HG03025 (cell line): ENCODE measurements around the gene RGSL1.
"Not testable (repeated sequence)": the region's sequence is repeated elsewhere in the genome, so short reads cannot be mapped to it uniquely, and the experiment has no call there.

Source experiments
- ATAC-seq: cut with Tn5 transposase; IDR thresholded peaks from one replicate; pipeline ENCODE4 v1.9.1; 2021; ENCODE audit warnings: mild to moderate bottlenecking, moderate library complexity; ENCODE audit not compliant: unreplicated experiment, low FRiP score

Gene RGSL1

DNA sequence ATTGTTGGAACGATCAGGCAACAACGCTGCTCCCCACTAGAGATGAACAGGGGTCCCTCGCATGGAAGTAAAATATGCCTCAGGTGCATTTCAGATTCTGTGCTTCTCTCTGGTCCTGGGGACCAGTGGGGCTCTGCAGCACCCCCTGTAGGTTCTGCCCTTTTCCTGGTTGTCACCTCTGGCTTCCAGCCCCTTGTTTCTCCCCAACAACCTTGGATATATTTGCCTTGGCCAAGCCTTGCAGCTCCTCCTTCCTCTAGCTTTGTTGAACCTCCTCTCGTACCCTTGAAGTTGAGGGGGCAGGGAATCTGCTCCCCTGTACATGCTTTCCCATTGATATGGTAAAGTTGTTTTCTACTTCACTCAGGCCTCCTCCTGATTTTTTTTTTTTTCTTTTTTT lies 5.4 kb upstream of the RGSL1 start:
- no peak for ATAC-seq

DNA sequence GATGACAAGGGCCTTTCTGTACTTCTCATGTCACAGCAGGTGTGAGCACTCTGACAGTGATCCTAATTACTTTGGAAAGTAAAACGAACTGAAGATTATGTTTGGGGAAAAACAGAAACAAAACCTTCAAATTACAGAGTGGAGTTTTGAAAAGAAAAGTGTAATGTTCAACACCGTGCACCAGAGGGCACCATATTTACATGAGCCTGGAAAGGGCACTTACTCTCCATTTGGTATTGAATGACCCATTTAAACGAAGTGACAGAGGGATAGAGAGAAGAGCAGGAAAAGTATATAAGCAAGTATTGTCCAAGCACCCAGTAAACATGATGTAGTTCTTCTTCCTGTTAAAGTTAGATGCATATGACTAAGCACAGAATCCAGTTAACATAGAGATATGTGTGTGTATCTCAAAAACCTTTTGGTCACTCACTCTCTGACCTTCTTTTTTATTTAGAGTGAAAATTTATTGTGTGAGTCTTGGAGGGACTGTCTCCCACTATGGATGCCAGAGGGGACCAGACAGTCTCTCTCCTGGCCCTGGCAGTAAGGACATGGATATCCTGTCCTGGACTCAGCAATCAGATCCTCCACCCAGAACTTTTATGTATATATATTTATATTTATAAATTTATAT lies 3.8 kb upstream of the RGSL1 start:
- ATAC-seq: peak; percentile 55

DNA sequence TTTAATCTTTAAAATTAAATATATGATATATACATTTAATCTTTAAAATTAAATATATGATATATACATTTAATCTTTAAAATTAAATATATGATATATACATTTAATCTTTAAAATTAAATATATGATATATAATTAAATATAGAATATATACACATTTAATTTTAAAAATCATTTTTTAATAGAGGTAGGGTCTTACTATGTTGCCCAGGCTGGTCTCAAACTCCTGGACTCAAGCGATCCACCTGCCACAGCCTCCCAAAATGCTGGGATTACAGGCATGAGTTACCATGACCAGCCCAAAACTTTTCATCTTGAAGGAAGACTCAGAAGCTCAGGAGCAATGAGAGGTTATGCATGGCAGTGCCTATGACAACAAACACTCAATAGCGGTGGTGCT lies 2.8 kb upstream of the RGSL1 start:
- not testable (repeated sequence) for ATAC-seq

DNA sequence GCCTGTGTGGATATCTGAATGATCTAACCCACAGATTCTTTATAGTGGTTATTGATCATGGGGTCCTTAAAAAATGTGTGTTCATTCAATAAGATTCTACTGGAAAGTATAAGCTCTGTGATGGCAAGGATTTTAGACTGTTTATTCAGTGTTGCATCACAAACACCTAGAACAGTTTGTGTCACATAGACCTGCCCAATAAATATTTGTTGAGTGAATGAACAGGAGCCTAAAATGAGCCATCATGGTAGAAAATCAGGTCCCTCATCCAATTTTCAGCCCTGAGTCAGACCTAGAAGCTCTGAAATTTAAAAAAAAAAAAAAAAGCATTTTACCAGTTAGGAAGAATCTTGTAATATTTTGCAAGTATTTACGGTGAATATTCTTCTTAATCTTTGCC lies 2.3 kb upstream of the RGSL1 start:
- no peak for ATAC-seq

DNA sequence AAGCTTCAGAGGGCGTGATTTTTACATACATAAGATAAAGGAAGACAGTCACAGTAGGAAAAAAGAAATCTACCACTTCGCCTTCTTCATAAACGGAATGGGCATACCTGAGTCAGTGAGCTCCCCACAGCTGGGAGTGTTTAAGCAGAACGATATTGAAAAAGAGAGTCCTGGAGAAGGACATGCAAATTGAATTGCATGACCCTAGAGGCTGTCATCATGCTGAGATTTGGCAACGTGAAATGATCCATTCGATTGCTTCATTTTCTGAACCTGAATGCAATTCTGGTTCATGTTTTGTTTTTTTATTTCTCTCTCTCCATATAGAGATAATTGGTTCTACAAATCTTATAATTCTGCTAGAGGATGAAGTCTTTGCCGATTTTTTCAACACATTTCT lies 3.7 kb downstream of the RGSL1 start:
- no peak for ATAC-seq

DNA sequence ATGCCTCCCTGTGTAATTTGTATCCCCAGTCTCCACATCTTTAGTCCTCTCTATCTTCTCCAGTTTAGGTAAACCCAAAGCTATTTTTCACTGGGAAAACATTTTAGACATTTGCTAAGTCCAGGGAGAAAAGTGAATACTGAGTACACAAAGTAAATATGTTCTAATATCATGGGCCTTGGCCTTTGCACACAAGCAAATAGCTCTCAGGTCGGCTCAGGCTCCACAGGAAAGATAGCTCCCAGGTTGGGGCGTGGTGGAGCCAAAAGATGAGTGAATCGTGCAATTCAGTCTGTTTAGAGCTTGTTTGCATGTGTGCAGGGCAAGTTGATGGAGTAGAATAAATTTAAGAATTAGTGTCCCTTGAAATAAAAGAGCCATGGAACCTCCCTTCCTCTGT lies 7.9 kb downstream of the RGSL1 start:
- ATAC-seq: no peak

DNA sequence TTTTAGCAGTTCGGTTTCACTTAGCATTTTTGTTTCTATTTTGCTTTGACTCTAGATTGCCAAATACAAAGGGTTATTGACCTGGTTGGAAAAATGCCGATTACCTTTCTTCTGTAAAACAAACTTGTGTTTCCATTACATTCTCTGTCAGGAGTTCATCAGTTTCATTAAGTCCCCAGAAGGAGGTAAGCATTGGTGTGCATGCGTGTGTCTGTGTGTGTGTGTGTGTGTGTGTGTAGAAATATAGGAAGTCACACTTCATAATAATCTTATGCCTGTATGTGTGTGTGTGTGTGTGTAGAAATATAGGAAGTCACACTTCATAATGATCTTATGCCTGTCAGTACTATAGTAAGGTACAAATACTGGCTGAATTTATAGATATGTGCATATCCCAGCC lies 10.0 kb downstream of the RGSL1 start:
- no peak for ATAC-seq

DNA sequence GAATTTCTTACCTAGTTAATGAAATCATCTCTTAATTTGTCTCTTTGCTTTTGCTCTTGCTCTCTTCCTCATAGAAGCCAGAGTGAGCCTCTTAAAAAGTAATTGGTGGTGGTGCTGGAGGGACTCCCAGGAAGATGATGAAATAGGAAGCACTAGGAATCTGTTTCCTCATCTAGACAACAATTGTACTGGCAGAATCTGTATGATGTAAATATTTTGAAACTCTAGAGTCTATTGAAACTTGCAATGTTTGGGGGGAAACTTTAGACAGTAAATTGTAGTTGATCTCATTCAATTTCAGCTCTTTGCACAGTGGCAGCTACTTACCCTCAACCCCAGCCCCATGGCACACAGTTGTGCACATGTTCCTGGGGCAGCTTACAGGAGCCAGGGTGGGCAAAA lies 10.6 kb downstream of the RGSL1 start:
- ATAC-seq: no peak

DNA sequence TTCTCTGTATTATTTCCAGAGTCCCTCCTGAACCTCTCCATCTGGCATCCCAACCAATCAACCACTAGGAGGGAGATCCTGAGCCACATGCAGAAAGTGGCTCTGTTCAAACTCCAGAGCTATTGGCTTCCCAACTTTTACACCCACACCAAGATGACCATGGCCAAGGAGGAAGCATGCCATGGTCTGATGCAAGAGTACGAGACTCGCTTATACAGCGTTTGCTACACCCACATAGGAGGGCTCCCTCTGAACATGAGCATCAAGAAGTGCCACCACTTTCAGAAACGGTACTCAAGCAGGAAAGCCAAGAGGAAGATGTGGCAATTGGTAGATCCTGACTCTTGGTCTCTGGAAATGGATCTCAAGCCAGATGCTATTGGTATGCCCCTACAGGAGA lies 23.6 kb downstream of the RGSL1 start:
- no peak for ATAC-seq

DNA sequence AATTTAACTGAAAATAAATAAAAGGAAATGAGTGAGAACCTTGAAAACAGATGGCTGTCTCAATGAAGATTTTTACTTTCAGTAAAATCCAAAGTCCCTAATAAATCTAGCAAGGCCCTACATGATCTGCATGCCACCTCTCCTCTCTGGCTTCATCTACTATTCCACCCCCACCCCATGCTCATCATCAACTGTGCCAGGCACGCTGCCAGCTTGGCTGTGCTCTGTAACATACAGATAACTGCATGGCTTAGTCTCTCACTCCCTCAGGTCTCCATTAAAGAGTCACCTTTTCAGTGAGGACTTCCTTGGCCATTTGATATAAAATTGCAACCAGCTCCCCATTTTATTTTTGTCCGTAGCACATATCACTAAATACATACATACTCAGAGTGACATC lies 26.7 kb downstream of the RGSL1 start:
- ATAC-seq: no peak

DNA sequence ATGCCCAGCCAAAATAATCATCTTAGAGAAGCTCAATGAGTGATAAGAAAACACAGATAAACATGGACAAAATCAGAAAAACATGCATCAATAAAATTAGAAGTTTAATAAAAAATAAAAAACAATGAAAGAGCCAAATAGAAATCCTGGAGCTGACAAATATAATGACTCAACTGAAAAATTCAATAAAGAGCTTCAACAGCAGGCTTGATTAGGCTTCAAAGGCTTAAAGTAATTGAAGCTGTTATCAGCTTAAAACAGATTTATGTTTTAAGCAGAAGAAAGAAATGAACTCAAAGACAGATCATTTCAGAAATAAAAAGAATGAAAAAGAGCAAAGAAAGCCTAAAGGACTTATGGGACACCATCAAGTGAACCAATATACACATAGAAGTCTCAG lies 28.3 kb downstream of the RGSL1 start:
- no peak for ATAC-seq

DNA sequence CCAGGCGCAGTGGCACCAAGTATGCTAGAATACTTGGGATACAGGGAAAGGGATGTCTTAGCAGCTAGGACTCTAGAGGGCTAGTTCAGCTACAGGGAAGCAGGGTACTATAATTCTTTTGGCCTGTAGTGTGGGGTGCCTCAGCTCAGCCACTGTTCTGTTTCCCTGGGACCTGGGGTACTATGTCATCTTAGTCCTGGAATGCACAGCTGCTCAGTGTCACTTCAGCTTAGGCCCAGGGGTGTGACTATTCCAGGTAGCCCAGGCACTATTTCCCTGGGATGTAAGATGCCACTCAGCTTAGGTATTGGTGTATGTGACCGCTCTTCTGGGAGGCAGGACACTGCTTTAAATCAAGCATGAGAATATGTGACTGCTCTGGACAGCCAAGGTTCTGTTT lies 34.1 kb downstream of the RGSL1 start:
- ATAC-seq: peak; percentile 26

DNA sequence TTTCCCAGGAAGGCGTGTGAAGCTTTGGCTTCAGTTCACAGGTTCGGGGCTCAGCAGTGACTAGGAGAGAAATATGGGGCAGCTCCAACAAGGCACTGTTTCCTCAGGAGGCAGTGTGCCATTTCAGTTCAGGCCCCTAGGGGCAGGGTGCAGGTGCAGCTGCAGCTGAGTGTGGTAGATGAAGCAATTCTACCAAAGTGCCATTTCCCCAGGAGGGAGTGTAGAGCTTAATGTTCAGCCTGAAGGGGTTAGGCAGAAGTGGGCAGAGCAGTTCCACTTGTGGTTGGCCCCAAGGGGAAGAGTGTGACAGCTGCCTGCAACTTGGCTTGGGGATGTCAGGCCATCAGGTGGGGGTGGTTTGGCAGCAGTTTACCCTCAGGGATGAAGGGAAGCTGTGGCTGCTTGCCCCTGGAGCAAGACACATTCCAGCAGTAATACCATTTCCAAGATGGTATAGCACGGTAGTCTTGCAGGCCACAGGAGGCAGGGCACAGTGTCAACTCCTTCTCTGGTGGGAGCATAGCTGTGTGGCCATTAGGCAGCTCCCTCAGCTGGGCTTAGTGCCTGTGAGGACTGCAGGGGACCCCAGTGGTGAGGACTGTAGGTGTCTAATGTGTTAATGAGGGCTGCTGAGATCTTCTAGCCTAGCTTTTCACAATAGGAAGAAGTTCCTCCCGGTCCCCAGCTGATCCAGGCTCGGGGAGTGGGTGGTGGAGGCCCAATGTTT lies 34.7 kb downstream of the RGSL1 start:
- peak; percentile 86 for ATAC-seq

DNA sequence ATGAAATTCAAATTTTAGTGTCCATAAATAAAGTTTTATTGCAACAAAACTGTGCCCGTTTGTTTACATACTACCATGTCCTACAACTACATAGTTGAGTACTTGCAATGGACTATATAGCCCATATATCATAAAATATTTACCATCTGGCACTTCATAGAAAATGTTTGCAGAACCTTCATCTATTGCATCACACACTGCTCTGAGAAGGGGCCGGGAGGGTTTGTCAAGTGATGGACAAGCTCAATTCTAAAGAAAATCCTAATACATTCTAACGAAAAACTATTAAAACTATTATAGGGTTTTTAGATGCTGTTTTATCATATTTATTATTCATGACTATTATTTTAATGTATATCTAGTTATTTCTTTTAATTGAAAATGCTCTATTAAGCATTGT lies 35.9 kb downstream of the RGSL1 start:
- no peak for ATAC-seq

DNA sequence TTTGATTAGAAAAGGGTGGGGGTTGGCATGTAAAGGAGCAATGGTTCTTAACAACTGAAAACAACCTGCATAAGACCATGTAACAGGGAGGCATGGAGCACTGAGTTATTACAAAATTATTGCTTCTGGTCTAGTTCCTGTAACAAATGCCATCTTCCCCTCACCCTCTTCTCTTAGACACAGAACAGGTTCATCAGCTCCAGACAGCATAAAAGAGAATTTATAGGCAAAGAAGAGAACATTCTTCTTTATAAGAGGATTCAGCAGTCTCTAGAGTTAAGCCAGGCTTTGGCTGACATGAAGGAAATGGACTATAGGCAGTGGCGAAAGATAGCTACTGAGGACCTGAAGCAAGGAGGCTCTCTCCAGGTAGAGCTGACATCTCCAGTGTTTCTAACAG lies 38.9 kb downstream of the RGSL1 start:
- ATAC-seq: no peak

DNA sequence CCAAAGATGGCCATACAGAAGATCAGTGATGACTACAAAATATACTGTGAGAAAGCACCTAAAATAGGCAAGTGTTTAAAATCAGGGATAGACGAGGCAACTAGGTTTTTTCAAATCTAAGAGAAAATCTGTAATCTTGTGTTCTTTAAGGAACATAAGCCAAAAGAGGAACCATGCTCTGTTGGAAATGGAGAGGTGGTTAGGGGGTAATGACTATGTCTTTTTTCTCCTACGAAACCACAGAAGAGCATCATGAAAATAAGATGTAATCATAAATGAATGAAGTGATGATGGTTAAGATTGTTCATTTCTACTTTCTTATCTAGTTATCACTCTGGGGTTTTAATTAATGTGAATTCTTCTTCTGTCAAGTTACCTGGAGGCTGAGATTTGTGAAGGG lies 43.1 kb downstream of the RGSL1 start:
- ATAC-seq: no peak

DNA sequence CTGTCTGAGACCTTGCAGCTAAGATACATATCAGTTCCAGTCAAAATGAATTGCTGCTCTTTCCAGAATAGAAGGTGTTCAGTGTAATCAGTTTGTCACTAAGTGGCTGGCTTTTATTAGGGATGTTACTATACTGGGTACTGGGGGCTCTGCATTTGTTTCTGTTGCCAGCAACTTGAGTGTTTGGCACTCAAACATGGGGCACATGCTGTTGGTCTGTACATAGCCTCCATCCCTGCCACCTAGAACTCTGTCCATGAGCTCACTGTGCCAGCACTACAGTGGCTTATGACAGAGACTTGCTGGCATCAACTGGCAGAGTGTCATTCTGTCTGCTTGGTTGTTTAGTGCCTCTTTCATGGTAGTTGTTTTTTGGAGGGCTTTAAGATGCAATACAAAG lies 45.1 kb downstream of the RGSL1 start:
- no peak for ATAC-seq

DNA sequence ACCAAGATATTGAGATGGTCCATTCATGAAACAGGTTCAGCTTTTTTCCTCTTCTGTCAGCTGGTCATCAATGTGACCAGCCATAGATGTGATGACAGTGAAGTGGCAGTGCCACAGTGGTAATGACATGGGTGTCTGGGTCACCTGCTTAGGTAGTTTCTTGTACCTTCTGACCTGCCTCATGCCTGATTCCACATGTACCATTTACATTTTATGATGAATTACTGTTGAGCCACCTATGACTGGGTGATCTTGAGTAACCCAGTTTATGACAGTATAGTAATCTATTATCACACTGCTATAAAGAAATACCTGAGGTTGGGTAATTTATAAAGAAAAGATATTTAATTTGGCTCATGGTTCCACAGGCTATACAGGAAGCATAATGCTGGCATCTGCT lies 45.7 kb downstream of the RGSL1 start:
- ATAC-seq: no peak

DNA sequence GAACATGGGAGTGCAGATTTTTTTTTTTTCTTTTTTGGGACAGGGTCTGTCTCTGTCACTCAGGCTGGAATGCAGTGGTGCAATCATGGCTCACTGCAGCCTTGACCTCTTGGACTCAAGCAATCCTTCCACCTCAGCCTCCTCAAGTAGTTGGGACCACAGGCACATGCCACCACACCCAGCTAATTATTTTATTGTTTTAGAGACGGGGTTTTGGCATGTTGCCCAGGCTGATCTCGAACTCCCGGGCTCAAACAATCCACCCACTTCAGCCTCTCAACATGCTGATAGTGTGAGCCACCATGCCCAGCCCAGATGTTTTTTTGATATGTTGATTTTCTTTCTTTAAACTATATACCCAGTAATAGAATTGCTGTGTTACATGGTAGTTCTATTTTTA lies 57.7 kb downstream of the RGSL1 start:
- no peak for ATAC-seq

DNA sequence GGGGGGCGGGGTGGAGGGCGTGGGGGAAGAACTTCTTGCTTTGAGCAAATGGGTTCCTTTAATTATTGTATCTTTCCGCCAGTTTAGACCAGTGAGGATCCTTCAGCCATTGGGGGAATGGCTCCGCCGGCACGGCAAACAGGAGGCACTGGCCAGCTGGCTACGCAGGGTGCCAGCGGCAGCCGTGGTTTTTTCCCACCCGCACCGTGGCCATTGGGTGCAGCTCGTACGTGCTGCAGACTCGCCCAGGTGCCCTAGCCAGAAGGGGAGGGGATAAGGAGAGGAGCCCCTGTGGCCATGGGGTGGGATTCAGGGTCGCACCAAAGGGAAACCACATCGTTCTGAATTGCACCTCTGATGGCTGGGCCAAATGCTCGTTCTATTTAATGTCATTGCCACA lies 65.6 kb downstream of the RGSL1 start:
- no peak for ATAC-seq

DNA sequence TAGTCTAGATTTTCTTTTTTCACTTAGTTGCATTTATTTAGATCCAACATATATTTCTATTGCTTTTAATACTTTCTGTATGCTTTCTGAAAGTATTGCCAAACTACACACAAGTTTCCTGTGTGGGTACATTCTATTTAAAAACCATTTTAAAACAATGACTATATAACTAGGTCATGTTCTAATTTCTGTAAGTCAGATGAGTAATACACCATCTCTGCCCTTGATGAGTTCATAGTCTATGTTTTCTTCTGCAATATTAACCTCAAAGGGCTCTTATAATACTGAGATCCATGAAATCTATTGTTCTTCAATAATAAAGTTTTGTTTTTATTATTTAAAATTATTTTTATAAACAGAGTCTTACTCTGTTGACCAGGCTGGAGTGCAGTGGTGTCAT lies 70.8 kb downstream of the RGSL1 start:
- ATAC-seq: no peak

DNA sequence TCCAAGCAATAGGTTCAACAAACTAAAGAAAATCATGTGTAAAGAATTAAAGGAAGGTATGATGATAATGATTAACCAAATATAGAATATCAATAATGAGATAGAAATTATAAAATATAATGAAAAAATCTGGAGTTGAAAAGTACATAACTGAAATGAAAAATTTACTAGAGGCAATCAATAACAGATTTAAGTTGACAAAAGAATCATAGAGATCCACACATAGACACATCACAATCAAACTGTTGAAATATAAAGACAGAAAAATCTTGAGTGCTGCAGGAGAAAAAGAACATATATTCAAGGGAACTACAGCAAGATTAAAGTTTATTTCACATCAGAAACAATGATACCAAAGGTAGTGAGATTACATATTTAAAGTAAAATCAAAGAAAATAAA lies 75.4 kb downstream of the RGSL1 start:
- ATAC-seq: no peak

DNA sequence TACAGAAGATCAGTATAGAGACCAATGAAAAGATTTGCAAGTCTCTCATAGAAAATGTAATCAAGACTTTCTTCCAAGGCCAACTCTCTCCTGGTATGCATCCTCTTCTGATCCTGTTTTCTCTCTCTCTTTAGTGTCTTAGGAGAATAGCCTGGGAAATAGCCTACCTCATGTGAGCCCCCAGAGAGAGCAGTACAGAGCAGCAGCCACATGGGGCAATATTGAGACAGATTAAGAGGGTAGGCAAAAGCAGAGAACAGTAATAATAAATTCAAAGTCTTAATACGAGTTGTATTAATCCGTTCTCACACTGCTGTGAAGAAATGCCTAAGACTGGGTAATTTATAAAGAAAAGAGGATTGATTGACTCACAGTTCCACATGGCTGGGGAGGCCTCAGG lies 77.7 kb downstream of the RGSL1 start:
- no peak for ATAC-seq
